Smooth muscle cell (in vitro differentiated cells): ENCODE data around the gene RSU1. TPM values are rescaled to one million over a fixed set of nuclear protein-coding genes. Genes with fewer than 3 reads are reported as not detected.
A peak's percentile ranks its signal among the peaks of the same experiment; 100 is the strongest.

ENCODE experiments used
- DNase-seq: peaks from one replicate; lab custom pipeline; 2025; ENCODE audit not compliant: unreplicated experiment; lab: John Stamatoyannopoulos, UW
- H2AFZ ChIP-seq: fragments of 200-600 bp; sonication (generic); 2 replicates; pipeline ENCODE4 v1.6.0; 2016; ENCODE audit warnings: antibody characterized with exemption, low read depth, mild to moderate bottlenecking
- H3F3A ChIP-seq: fragments of 200-600 bp; sonication (generic); 2 replicates; pipeline ENCODE4 v1.6.0; 2017; ENCODE audit warnings: antibody characterized with exemption, low read depth
- H3K27ac ChIP-seq: fragments of 200-600 bp; sonication (generic); 2 replicates; pipeline ENCODE4 v1.5.1; 2016; ENCODE audit warnings: low read depth, mild to moderate bottlenecking
- H3K27me3 ChIP-seq: fragments of 200-600 bp; sonication (generic); 2 replicates; pipeline ENCODE4 v1.6.1; 2016; ENCODE audit warnings: low read depth, mild to moderate bottlenecking
- H3K36me3 ChIP-seq: fragments of 200-600 bp; sonication (generic); 2 replicates; pipeline ENCODE4 v1.5.1; 2016; ENCODE audit warnings: low read depth
- H3K4me1 ChIP-seq: fragments of 200-600 bp; sonication (generic); 2 replicates; pipeline ENCODE4 v1.5.1; 2016; ENCODE audit warnings: low read depth
- H3K4me2 ChIP-seq: fragments of 200-600 bp; sonication (generic); 2 replicates; pipeline ENCODE4 v1.6.0; 2016; ENCODE audit warnings: mild to moderate bottlenecking
- H3K4me3 ChIP-seq: fragments of 200-600 bp; sonication (generic); 2 replicates; pipeline ENCODE4 v1.5.1; 2016; ENCODE audit warnings: mild to moderate bottlenecking
- H3K79me2 ChIP-seq: fragments of 200-600 bp; sonication (generic); 2 replicates; pipeline ENCODE4 v1.6.0; 2016; ENCODE audit warnings: low read depth, mild to moderate bottlenecking
- H3K9ac ChIP-seq: fragments of 200-600 bp; sonication (generic); 2 replicates; pipeline ENCODE4 v1.6.0; 2016; ENCODE audit warnings: low read depth
- H3K9me3 ChIP-seq: fragments of 200-600 bp; sonication (generic); replicated peaks from 2 replicates; pipeline ENCODE4 v1.5.1; 2016; ENCODE audit warnings: low read depth
- H4K20me1 ChIP-seq: fragments of 200-600 bp; sonication (generic); 2 replicates; pipeline ENCODE4 v1.6.0; 2016; ENCODE audit warnings: low read depth
- CTCF ChIP-seq: fragments of 200-600 bp; sonication (generic); IDR thresholded peaks from 2 replicates; pipeline ENCODE4 v1.5.1; 2017; ENCODE audit warnings: borderline replicate concordance, mild to moderate bottlenecking, antibody characterized with exemption; ENCODE audit not compliant: insufficient read depth, poor library complexity, severe bottlenecking
- WGBS: methylation state at CpG from one replicate; pipeline ENCODE4 v1.1.7; 2016; ENCODE audit warnings: low lambda C conversion rate; 5-methylcytosine and 5-hydroxymethylcytosine counted together
- polyA plus RNA-seq: library from polyadenylated mRNA; unstranded; fragments of >200 nt; fragmentation: Nextera tagmentation; extraction: Ambion mirVana; gene quantifications from 2 replicates; pipeline ENCODE4 v1.2.1, GENCODE V29; 2016
- total RNA-seq: library from RNA; depleted of rRNA; stranded (reverse); fragments of >200 nt; gene quantifications from 2 replicates; pipeline ENCODE4 v1.2.3, GENCODE V29; 2014

The RSU1 gene
- total and polyA plus RNA-seq, 2 experiments from 2014 or later, result 110 to 128 TPM

DNA sequence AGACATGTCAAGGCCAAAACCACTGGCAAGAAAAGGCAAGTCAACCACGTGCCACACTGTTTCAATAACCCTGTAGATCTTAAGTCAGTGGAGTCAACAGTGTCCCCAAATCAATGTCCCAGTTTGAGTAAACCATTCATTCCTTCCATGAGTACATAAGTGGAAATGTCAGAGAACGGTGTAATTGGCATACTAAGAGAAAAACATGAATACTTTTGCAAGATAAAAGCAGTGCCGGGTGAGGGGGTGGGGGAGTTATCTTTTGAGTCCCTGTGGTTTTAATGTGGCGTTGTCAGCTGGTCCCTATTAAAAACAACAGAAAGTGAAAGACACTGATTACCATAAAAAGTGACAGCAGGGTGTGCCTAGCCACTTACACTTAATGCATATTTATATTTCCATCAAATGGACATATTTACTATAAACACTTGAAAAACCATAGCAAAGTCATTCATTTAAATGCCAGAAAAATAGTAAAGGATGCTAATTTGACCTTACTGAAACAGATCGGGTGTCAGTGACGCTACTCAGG, 37.8 kb downstream of the RSU1 start:
- Histone ChIP-seq H3K4me3 (no peak overlapping the region), H3K27me3 (no peaks in the 10 kb centered on the region), H3F3A (no peaks in the 10 kb centered on the region), H3K9me3 (no peaks in the 10 kb centered on the region), H3K4me1 (no peaks in the 10 kb centered on the region), H3K79me2 (peaks cover 12% of the 10 kb centered on the region), H3K9ac (no peak overlapping the region), H3K4me2 (peak overlapping the region; percentile 5), H2AFZ (no peak overlapping the region), H4K20me1 (peaks cover 80% of the 10 kb centered on the region), H3K36me3 (no peaks in the 10 kb centered on the region), H3K27ac (no peak overlapping the region)
- no peak for DNase-seq
- WGBS, result 48% methylated on average over 6 of the region's 6 CpGs
- no peak for TF ChIP-seq CTCF

GRCh38 chr10:16777473-16778370, 39.5 kb downstream of the RSU1 start:
- peaks cover 83% of the 10 kb centered on the region for H4K20me1 ChIP-seq
- H2AFZ ChIP-seq, result no peak overlapping the region
- TF ChIP-seq CTCF, result peak; percentile 88
- H3K4me2 ChIP-seq, result no peak overlapping the region
- no peak overlapping the region for H3K9ac ChIP-seq
- H3K9me3 ChIP-seq, result no peaks in the 10 kb centered on the region
- H3K79me2 ChIP-seq, result peaks cover 12% of the 10 kb centered on the region
- no peaks in the 10 kb centered on the region for H3K27me3 ChIP-seq
- no peak overlapping the region for H3K27ac ChIP-seq
- no peak for DNase-seq
- WGBS, result 71% methylated on average over 7 of the region's 7 CpGs
- H3F3A ChIP-seq, result no peaks in the 10 kb centered on the region
- no peaks in the 10 kb centered on the region for H3K4me1 ChIP-seq
- H3K4me3 ChIP-seq, result no peak overlapping the region
- H3K36me3 ChIP-seq, result no peaks in the 10 kb centered on the region

DNA sequence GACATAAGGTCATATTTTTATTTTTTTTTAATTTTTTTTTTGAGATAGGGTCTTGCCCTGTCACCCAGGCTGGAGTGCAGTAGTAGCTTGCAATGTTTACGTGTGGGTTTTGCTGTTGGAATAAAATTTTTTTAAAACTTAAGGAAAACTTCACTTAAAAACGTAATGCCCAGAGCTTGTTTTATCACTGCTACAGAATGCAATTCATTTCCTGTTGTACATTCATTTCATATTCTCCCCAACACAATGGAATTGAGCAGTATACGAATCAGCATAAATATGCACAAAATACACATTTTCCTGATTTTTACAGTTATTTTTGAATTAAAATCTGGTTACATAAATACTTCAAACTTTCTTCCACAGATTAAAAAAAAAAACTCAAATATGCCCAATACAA, 40.3 kb downstream of the RSU1 start:
- no peaks in the 10 kb centered on the region for H3K9me3 ChIP-seq
- no peaks in the 10 kb centered on the region for H3F3A ChIP-seq
- no peak overlapping the region for H2AFZ ChIP-seq
- H3K9ac ChIP-seq, result no peak overlapping the region
- no peak overlapping the region for H3K4me2 ChIP-seq
- no peak for TF ChIP-seq CTCF
- no peaks in the 10 kb centered on the region for H3K27me3 ChIP-seq
- no peaks in the 10 kb centered on the region for H3K36me3 ChIP-seq
- H3K79me2 ChIP-seq, result peaks cover 15% of the 10 kb centered on the region
- H3K4me3 ChIP-seq, result no peak overlapping the region
- no peak for DNase-seq
- H3K27ac ChIP-seq, result no peak overlapping the region
- H3K4me1 ChIP-seq, result no peaks in the 10 kb centered on the region
- WGBS, result 75% methylated on average over 3 of the region's 3 CpGs
- H4K20me1 ChIP-seq, result peaks cover 83% of the 10 kb centered on the region

- no peaks in the 10 kb centered on the region for H3K9me3 ChIP-seq
- no peaks in the 10 kb centered on the region for H3K27me3 ChIP-seq
- no peak for DNase-seq
- no peak overlapping the region for H2AFZ ChIP-seq
- no peaks in the 10 kb centered on the region for H3F3A ChIP-seq
- peaks cover 18% of the 10 kb centered on the region for H3K79me2 ChIP-seq
- TF ChIP-seq CTCF, result no peak
- no peak overlapping the region for H3K4me3 ChIP-seq
- peaks cover 92% of the 10 kb centered on the region for H4K20me1 ChIP-seq
- no peak overlapping the region for H3K27ac ChIP-seq
- WGBS, result 94% methylated on average over 11 of the region's 11 CpGs
- H3K4me1 ChIP-seq, result no peaks in the 10 kb centered on the region
- no peaks in the 10 kb centered on the region for H3K36me3 ChIP-seq
- H3K9ac ChIP-seq, result no peak overlapping the region
- H3K4me2 ChIP-seq, result no peak overlapping the region
Observed at GRCh38 chr10:16773334-16773733, 43.9 kb downstream of the RSU1 start.
